RWPE1 (cell line): ENCODE measurements around the gene STUB1.
A peak's percentile ranks its signal among the peaks of the same experiment; 100 is the strongest.
"Not testable (repeated sequence)": the region's sequence is repeated elsewhere in the genome, so short reads cannot be mapped to it uniquely, and the experiment has no call there.

Experiments used
- CTCF ChIA-PET: fragments of 350-600 bp; sonication (Branson Sonifier 250); formaldehyde crosslinking; extraction: SDS; loops from one replicate; lab custom pipeline; 2021; lab: Yijun Ruan, JAX
- POLR2A ChIA-PET: fragments of 400-600 bp; formaldehyde crosslinking; extraction: SDS; loops from one replicate; lab custom pipeline; 2020; ENCODE audit warnings: antibody characterized with exemption; ENCODE audit not compliant: low non-redundant PET; lab: Yijun Ruan, JAX
- DNase-seq: peaks from one replicate; pipeline ENCODE4 v3.0.0; 2012; ENCODE audit warnings: low spot score
- H3K27ac ChIP-seq: fragments of 450-650 bp; 2 replicates; pipeline ENCODE4 v1.5.1; 2017
- TF ChIP-seq, protein P1 (sequence below): fragments of 450-650 bp; conservative IDR thresholded peaks from 2 replicates; pipeline ENCODE4 v1.5.1; 2017; ENCODE audit warnings: low read depth, mild to moderate bottlenecking

The STUB1 gene

DNA sequence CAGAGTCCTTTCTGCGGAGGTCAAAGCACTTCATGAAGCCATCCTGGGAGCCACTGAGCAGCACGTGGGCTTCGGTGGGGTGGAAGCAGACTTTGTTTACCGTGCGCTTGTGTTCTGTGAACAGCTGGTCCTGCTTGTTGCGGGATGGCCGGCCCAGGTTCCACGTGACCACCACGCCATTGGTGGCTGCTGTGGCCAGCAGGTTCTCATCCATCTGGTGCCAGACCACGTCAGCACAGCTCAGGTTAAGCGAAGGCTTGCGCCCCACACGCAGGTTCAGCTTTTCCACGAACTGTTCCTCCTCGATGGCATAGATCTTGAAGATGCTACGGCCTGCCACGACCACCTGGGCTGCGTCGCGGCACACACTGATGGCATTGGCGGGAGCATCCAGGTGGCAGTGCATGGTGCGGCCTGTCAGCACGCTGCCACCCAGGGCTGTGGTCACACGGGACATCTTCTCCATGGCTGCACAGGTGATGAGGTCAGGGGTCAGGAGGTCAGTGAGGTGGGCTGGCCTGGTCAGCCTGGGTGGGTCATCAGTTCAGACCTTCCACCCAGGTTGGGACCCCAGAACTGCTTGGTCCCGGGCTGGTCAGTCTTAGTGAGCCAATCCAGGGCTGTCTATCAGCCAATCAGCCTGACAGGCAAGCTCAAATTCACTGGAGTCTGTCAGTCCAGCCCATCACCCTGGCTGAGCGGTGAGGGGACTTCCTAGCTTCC is 9.1 kb downstream of the STUB1 start:
- peak overlapping the region; percentile 84 for H3K27ac ChIP-seq
- ChIA-PET POLR2A (interaction anchor here (0.5 to 1.2 kb wide), 2 partner anchors 22 to 99 kb away, joined by 3 read pairs; partner anchors contain the start of genes CHTF18 and RPUSD1), CTCF (interaction anchor here (0.7 kb wide), 1 partner anchor 11 kb away, joined by 3 read pairs; no protein-coding TSS in a partner anchor)
- TF ChIP-seq, protein P1, sequence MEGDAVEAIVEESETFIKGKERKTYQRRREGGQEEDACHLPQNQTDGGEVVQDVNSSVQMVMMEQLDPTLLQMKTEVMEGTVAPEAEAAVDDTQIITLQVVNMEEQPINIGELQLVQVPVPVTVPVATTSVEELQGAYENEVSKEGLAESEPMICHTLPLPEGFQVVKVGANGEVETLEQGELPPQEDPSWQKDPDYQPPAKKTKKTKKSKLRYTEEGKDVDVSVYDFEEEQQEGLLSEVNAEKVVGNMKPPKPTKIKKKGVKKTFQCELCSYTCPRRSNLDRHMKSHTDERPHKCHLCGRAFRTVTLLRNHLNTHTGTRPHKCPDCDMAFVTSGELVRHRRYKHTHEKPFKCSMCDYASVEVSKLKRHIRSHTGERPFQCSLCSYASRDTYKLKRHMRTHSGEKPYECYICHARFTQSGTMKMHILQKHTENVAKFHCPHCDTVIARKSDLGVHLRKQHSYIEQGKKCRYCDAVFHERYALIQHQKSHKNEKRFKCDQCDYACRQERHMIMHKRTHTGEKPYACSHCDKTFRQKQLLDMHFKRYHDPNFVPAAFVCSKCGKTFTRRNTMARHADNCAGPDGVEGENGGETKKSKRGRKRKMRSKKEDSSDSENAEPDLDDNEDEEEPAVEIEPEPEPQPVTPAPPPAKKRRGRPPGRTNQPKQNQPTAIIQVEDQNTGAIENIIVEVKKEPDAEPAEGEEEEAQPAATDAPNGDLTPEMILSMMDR: no peak
- DNase-seq: no peak

DNA sequence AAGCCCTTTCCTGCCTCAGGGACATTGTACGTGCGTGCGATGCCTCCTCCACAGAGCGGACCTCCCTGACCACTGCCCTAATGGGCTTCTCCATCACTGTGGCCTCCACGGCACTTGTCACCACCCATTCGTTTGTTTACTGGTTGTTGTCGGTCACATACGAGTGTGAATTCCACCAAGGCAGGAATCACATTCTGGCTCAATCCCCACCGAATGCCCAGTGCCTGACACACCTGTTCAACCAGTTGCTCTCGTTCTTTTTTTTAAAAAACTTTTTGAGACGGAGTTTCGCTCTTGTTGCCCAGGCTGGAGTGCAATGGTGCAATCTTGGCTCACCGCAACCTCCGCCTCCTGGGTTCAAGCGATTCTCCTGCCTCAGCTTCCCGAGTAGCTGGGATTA is 11.0 kb downstream of the STUB1 start:
- H3K27ac ChIP-seq: peak overlapping the region; percentile 84; the same call in 1 of the 2 replicates
- CTCF ChIA-PET: interaction anchor here (0.7 kb wide), 1 partner anchor 20 kb away, joined by 3 read pairs; no protein-coding TSS in a partner anchor
- POLR2A ChIA-PET, DNase-seq: not testable (repeated sequence)

DNA sequence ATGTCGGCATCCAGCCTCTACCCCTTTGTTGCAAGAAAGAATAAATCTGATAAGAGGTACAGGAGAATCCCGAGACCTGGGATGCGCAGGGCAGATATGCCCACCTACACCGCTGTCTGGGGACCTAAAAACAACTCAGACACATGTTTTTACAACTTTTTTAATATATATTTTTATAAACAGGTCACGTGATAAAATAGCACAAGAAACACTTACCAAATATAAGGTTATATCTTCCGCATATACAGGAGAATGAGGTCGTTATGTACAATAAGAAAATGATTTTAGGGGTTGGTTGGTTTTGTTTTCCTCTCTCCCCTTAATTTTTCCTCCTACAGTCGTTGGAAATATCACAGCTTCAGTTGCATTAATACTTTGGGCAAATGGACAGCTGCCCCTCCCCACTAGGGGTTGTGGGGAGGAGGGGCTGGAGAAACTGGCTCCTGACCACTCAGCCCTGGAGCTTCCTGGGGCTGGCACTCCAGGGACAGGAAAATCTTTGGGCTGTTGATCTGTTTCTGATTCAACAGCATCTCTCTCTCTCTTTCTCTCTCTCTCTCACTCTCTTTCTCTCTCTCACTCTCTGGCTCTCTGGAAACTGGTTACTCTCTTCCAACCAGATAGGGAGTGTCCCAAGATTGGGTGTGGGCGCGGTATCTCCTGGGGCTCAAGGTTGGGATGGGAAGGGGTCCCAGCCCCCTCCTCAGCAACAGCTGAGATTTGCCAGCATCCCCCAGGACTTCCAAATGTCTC is 12.3 kb downstream of the STUB1 start:
- ChIA-PET CTCF (interaction anchor here (0.6 kb wide), 1 partner anchor 9 kb away, joined by 3 read pairs; no protein-coding TSS in a partner anchor), POLR2A (interaction anchor here (0.6 kb wide), 1 partner anchor 600 kb away, joined by 3 read pairs; no protein-coding TSS in a partner anchor)
- peak overlapping the region; percentile 99 for H3K27ac ChIP-seq
- TF ChIP-seq, protein P1: no peak
- DNase-seq: no peak

DNA sequence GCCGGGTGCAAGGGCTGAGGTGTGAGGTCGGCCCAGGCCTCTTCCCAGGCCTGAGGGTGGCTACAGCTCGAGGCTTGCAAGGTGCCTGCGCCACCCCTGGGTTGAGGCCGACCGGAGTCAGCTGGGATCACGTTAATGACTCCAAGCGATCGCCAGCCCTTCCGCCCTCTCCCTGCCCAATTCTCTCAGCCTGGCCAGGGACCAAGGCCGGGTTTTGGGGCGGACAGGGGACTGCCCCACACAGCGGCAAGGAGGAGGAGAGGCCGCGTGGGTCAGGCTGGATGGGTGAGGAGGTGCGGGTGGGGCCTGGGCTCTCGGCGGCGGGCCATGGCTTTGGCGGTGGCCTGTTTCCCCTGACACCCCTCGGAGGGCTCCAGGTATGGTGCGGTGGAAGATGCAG is 13.2 kb downstream of the STUB1 start:
- ChIA-PET CTCF (interaction anchor here (0.6 kb wide), 1 partner anchor 28 kb away, joined by 3 read pairs; the partner anchor contains the start of gene ANTKMT), POLR2A (no interaction called here)
- TF ChIP-seq, protein P1: no peak
- peak overlapping the region; percentile 99 for H3K27ac ChIP-seq
- DNase-seq: no peak

DNA sequence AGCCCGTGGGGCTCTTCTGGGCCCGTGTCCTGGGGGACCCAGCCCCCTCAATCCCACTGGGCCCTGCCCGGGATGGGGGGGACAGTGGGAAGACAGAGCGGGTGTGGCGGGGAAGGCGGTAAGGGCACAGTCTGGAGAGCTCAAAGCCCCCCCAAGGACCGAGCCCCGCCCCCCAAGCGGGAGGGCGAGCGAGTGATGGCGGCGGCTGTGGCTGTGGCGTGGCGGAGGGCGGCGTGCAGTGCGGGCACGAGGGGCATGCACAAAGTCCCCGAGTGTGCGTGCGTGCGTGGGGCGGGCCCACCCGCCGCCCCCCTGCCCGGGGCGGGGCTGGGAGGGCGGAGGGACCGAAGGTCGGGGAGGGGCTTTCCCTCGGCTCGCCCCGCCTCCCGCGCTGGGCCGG is 13.6 kb downstream of the STUB1 start:
- peak overlapping the region; percentile 99 for H3K27ac ChIP-seq
- no peak for DNase-seq
- CTCF ChIA-PET: interaction anchor here (0.6 kb wide), 1 partner anchor 27 kb away, joined by 3 read pairs; the partner anchor contains the start of gene ANTKMT
- TF ChIP-seq, protein P1: no peak
- POLR2A ChIA-PET: no interaction called here

DNA sequence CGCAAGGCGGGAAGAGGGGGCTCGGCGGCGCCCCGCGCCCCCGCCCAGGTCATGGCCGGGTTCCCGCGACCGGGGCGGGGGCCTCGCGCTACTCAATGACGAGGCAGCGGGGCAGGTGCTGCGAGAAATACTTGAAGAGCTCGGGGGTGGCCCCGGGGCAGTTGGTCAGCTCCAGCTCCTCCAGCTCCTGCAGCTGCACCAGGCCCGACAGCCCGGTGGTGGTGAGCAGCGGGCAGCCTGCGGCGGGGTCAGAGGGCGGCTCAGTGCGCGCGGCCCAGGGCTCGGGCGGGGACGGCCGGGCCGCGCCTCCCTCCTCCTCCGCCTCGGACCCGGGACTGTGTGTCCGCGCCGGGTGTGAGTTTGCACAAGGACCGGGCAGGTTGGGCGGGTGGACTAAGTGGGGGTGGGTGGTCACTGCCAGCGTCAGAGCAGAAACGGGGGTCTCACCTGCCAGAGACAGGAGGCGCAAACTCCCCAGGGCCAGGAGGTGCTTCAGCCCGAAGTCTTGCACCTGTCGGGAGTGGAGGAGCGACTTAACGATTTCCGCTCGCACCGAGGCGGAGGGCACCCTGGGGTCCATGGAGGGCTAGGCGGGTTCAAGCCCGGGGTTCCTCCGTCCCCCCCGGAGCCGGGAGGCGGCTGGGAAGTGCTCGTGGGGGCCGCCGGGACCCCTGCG is 14.1 kb downstream of the STUB1 start:
- ChIA-PET CTCF (no interaction called here), POLR2A (no interaction called here)
- DNase-seq: no peak
- peak overlapping the region; percentile 99 for H3K27ac ChIP-seq
- TF ChIP-seq, protein P1: no peak
